Suprapubic skin (tissue), 4 donors: Measurements from ENCODE around the gene ABCB11.

Source experiments
- CTCF ChIP-seq, 2 donors: fragments of 200-600 bp in 1 of 2; fragments of 450-650 bp in 1 of 2; sonication (generic) in 1 of 2; IDR thresholded peaks; one replicate each; pipeline ENCODE4 v1.5.1; 2016 to 2019; ENCODE audit warnings: antibody characterized with exemption in 2 of 2, mild to moderate bottlenecking in 1 of 2, moderate library complexity in 1 of 2
- EP300 ChIP-seq: sonication (generic); formaldehyde crosslinking; IDR thresholded peaks from one replicate; pipeline ENCODE4 v1.6.1; 2017; ENCODE audit warnings: antibody characterized with exemption
- POLR2A ChIP-seq, 2 donors: fragments of 450-650 bp; IDR thresholded peaks; one replicate each; pipeline ENCODE4 v1.6.1; 2017; ENCODE audit warnings: antibody characterized with exemption in 2 of 2, mild to moderate bottlenecking in 2 of 2, moderate library complexity in 2 of 2
- POLR2AphosphoS5 ChIP-seq, 3 donors: sonication (generic); formaldehyde crosslinking; IDR thresholded peaks; one replicate each; pipeline ENCODE4 v1.6.1; 2017; ENCODE audit warnings: antibody characterized with exemption in 3 of 3

- TF ChIP-seq POLR2A (IDR thresholded peaks at IDR 0.05) (no peak), CTCF (IDR thresholded peaks at IDR 0.05) (no peak), POLR2AphosphoS5 (IDR thresholded peaks at IDR 0.05) (no peak), EP300 (no peak)
Measured at GRCh38 chr2:169034256-169034655, 3.1 kb upstream of the ABCB11 start.
